Cardiac septum (tissue), 1 donor: ENCODE data around the gene BAIAP2. TPM values are rescaled to one million over a fixed set of nuclear protein-coding genes. Genes with fewer than 3 reads are reported as not detected.
"Not testable (repeated sequence)": the region's sequence is repeated elsewhere in the genome, so short reads cannot be mapped to it uniquely, and the experiment has no call there.

Source experiments
- DNase-seq: peaks from one replicate; pipeline ENCODE4 v3.0.0-alpha.2; 2020; ENCODE audit warnings: low spot score
- intact Hi-C: fragments of 100-400 bp; cut with DNase I; formaldehyde crosslinking; loops from one replicate; pipeline ENCODE4 v1.14.0; 2022
- total RNA-seq: library from RNA; stranded (reverse); fragmentation: NEBNext Ultra II Directional; extraction: Animal tissue kit (Norgen Biotek cat#: 25700); gene quantifications from one replicate; pipeline ENCODE4 v1.2.1, GENCODE V29; 2021
- donor health status: DM: no; HTN: no; CAD: no.

BAIAP2 gene
- total RNA-seq, 1 donor from 2014 or later: 9.8 TPM

GRCh38 chr17:80999536-81000333 is 35.2 kb upstream of the BAIAP2 start:
- intact Hi-C loops: no loop called here
- no peak for DNase-seq

- no peak for DNase-seq
- intact Hi-C loops: no loop called here
These were observed 34.7 kb upstream of the BAIAP2 start for GRCh38 chr17:81000334-81000630.

GRCh38 chr17:81000631-81001357 is 34.2 kb upstream of the BAIAP2 start:
- intact Hi-C loops: no loop called here
- DNase-seq: no peak

GRCh38 chr17:81002013-81002384 is 33.0 kb upstream of the BAIAP2 start:
- DNase-seq: no peak
- intact Hi-C loops: no loop called here

GRCh38 chr17:81002409-81003361 is 32.3 kb upstream of the BAIAP2 start:
- no peak for DNase-seq
- intact Hi-C loops: no loop called here

GRCh38 chr17:81003711-81004475 is 31.1 kb upstream of the BAIAP2 start:
- no peak for DNase-seq
- intact Hi-C loops: no loop called here

- intact Hi-C loops: no loop called here
- no peak for DNase-seq
These were observed 28.1 kb upstream of the BAIAP2 start for GRCh38 chr17:81006891-81007290.

GRCh38 chr17:81008140-81008539 is 26.8 kb upstream of the BAIAP2 start:
- intact Hi-C loops: no loop called here
- DNase-seq: no peak

- DNase-seq: no peak
- intact Hi-C loops: no loop called here
These were observed 25.8 kb upstream of the BAIAP2 start for GRCh38 chr17:81009136-81009535.

- no peak for DNase-seq
- intact Hi-C loops: no loop called here
These were observed 24.0 kb upstream of the BAIAP2 start for GRCh38 chr17:81010935-81011334.

GRCh38 chr17:81011951-81012350 is 23.0 kb upstream of the BAIAP2 start:
- DNase-seq: no peak
- intact Hi-C loops: no loop called here

GRCh38 chr17:81012574-81013447 is 22.1 kb upstream of the BAIAP2 start:
- DNase-seq: no peak

GRCh38 chr17:81013642-81014041 is 21.3 kb upstream of the BAIAP2 start:
- intact Hi-C loops: no loop called here
- DNase-seq: no peak

More at GRCh38 chr17:81012574-81013447, 22.1 kb upstream of the BAIAP2 start:
- intact Hi-C loops: no loop called here

- intact Hi-C loops: no loop called here
- no peak for DNase-seq
These were observed 19.8 kb upstream of the BAIAP2 start for GRCh38 chr17:81015136-81015535.

GRCh38 chr17:81016575-81016974 is 18.4 kb upstream of the BAIAP2 start:
- intact Hi-C loops: no loop called here

GRCh38 chr17:81017330-81017729 is 17.6 kb upstream of the BAIAP2 start:
- DNase-seq, intact Hi-C loops: not testable (repeated sequence)

More at GRCh38 chr17:81016575-81016974, 18.4 kb upstream of the BAIAP2 start:
- no peak for DNase-seq

GRCh38 chr17:81018044-81018802 is 16.7 kb upstream of the BAIAP2 start:
- peak; percentile 73 for DNase-seq
- intact Hi-C loops: no loop called here
